Upper lobe of left lung (tissue), 6 donors: ENCODE results near the gene GFRA1. TPM values are rescaled to one million over a fixed set of nuclear protein-coding genes. Genes with fewer than 3 reads are reported as not detected.

ENCODE experiments used
- ATAC-seq, 2 donors: fragments of 200-7000 bp; cut with Tn5 transposase; one replicate each; pipeline ENCODE4 v1.9.1; 2022; ENCODE audit warnings: mild to moderate bottlenecking in 2 of 2, moderate library complexity in 2 of 2; ENCODE audit not compliant: low FRiP score in 2 of 2
- DNase-seq, 2 donors: peaks; one replicate each; pipeline ENCODE4 v3.0.0-alpha.2; 2019 to 2020
- H3K27ac ChIP-seq, 4 donors: fragments of 200-600 bp; sonication (generic); one replicate each; pipeline ENCODE4 v1.5.1; 2016 to 2019
- H3K27me3 ChIP-seq, 4 donors: fragments of 200-600 bp; sonication (generic); one replicate each; pipeline ENCODE4 v1.5.1; 2017 to 2019
- H3K36me3 ChIP-seq, 4 donors: fragments of 200-600 bp; sonication (generic); one replicate each; pipeline ENCODE4 v1.5.1; 2016 to 2019
- H3K4me1 ChIP-seq, 4 donors: fragments of 200-600 bp; sonication (generic); one replicate each; pipeline ENCODE4 v1.5.1; 2018 to 2019
- H3K4me3 ChIP-seq, 4 donors: fragments of 200-600 bp; sonication (generic); one replicate each; pipeline ENCODE4 v1.5.1; 2017 to 2019; ENCODE audit warnings: mild to moderate bottlenecking in 2 of 4, moderate library complexity in 1 of 4
- H3K9me3 ChIP-seq, 4 donors: fragments of 200-600 bp; sonication (generic); one replicate each; pipeline ENCODE4 v1.5.1; 2018 to 2019
- CTCF ChIP-seq, 6 experiments: fragments of 450-650 bp in 4 of 6; fragments of 200-600 bp in 2 of 6; sonication (generic) in 2 of 6; IDR thresholded peaks; one replicate each; pipeline ENCODE4 v1.5.1; 2016 to 2019; ENCODE audit warnings: antibody characterized with exemption in 6 of 6
- EP300 ChIP-seq, 4 donors: sonication (generic); formaldehyde crosslinking; IDR thresholded peaks; one replicate each; pipeline ENCODE4 v1.5.1; 2017; ENCODE audit warnings: antibody characterized with exemption in 4 of 4, control low read depth in 2 of 4
- POLR2A ChIP-seq, 4 donors: fragments of 450-650 bp; IDR thresholded peaks; one replicate each; pipeline ENCODE4 v1.5.1; 2016 to 2017; ENCODE audit warnings: antibody characterized with exemption in 4 of 4, mild to moderate bottlenecking in 2 of 4
- POLR2AphosphoS5 ChIP-seq, 2 donors: sonication (generic); formaldehyde crosslinking; IDR thresholded peaks; one replicate each; pipeline ENCODE4 v1.5.1; 2017; ENCODE audit warnings: antibody characterized with exemption in 2 of 2
- WGBS, 2 donors: methylation state at CpG; one replicate each; pipeline ENCODE4 v1.1.5; 2017 to 2018; 5-methylcytosine and 5-hydroxymethylcytosine counted together
- total RNA-seq, 6 donors: library from RNA; depleted of rRNA in 4 of 6; stranded (reverse); fragments of >200 nt in 4 of 6; gene quantifications; one replicate each; pipeline versions ENCODE4 v1.1.0 to v1.2.1, GENCODE V29; 2016 to 2021
- donor health status: DM: no; HTN: no; CAD: no; lungs with moderate emphysema.
- donor health status: DM: no; HTN: yes; CAD: no; lungs with severe emphysema.

Gene GFRA1
- total RNA-seq, 6 donors from 2014 or later, result under 0.01 to 9.2 (median 2.3) TPM

GRCh38 chr10:116088985-116089384 lies 184.0 kb downstream of the GFRA1 start:
- Histone ChIP-seq H3K4me1 (no peaks in the 10 kb centered on the region), H3K9me3 (no peaks in the 10 kb centered on the region), H3K4me3 (no peak overlapping the region), H3K27me3 (no peaks in the 10 kb centered on the region), H3K27ac (no peak overlapping the region), H3K36me3 (no peaks in the 10 kb centered on the region)
- no peak for TF ChIP-seq EP300 (IDR thresholded peaks at IDR 0.05)
- no peak for TF ChIP-seq POLR2AphosphoS5 (IDR thresholded peaks at IDR 0.05)
- TF ChIP-seq CTCF (IDR thresholded peaks at IDR 0.05), result no peak
- no peak for TF ChIP-seq POLR2A (IDR thresholded peaks at IDR 0.05)
- ATAC-seq (no peak), DNase-seq (no peak)
- WGBS, 2 donors, result 72 to 73% methylated on average over 6 of the region's 6 CpGs

GRCh38 chr10:116085323-116085722 lies 187.7 kb downstream of the GFRA1 start:
- Histone ChIP-seq H3K36me3 (no peaks in the 10 kb centered on the region), H3K4me1 (no peaks in the 10 kb centered on the region), H3K27me3 (no peaks in the 10 kb centered on the region), H3K4me3 (no peak overlapping the region), H3K9me3 (no peaks in the 10 kb centered on the region), H3K27ac (no peak overlapping the region)
- WGBS, 2 donors, result 77 to 80% methylated on average over 4 of the region's 4 CpGs
- DNase-seq, result no peak
- TF ChIP-seq CTCF (IDR thresholded peaks at IDR 0.05) (no peak), POLR2A (IDR thresholded peaks at IDR 0.05) (no peak), POLR2AphosphoS5 (IDR thresholded peaks at IDR 0.05) (no peak), EP300 (IDR thresholded peaks at IDR 0.05) (no peak)
- no peak for ATAC-seq

GRCh38 chr10:116084161-116084560 lies 188.8 kb downstream of the GFRA1 start:
- Histone ChIP-seq H3K27me3 (no peaks in the 10 kb centered on the region), H3K27ac (no peak overlapping the region), H3K4me3 (no peak overlapping the region), H3K4me1 (no peaks in the 10 kb centered on the region), H3K9me3 (no peaks in the 10 kb centered on the region), H3K36me3 (no peaks in the 10 kb centered on the region)
- 57 to 80% methylated on average over 5 to 6 of the region's 6 CpGs for WGBS, 2 donors
- TF ChIP-seq POLR2A (IDR thresholded peaks at IDR 0.05), result no peak
- no peak for TF ChIP-seq EP300 (IDR thresholded peaks at IDR 0.05)
- no peak for TF ChIP-seq POLR2AphosphoS5 (IDR thresholded peaks at IDR 0.05)
- DNase-seq, result no peak
- ATAC-seq, result no peak

- no peak for TF ChIP-seq EP300 (IDR thresholded peaks at IDR 0.05)
- no peak for TF ChIP-seq POLR2A (IDR thresholded peaks at IDR 0.05)
- no peak for TF ChIP-seq POLR2AphosphoS5 (IDR thresholded peaks at IDR 0.05)
- no peak for TF ChIP-seq CTCF (IDR thresholded peaks at IDR 0.05)
- no peak overlapping the region for H3K4me3 ChIP-seq
- 78 to 79% methylated on average over 8 of the region's 8 CpGs for WGBS, 2 donors
- DNase-seq (no peak), ATAC-seq (no peak)
- no peaks in the 10 kb centered on the region for H3K27me3 ChIP-seq
- no peaks in the 10 kb centered on the region for H3K9me3 ChIP-seq
- no peaks in the 10 kb centered on the region for H3K36me3 ChIP-seq
- H3K27ac ChIP-seq, result no peak overlapping the region
- H3K4me1 ChIP-seq, result no peaks in the 10 kb centered on the region
Measured at GRCh38 chr10:116083226-116083762, 189.7 kb downstream of the GFRA1 start.

- no peaks in the 10 kb centered on the region for H3K27me3 ChIP-seq
- H3K9me3 ChIP-seq, result no peaks in the 10 kb centered on the region
- no peak overlapping the region for H3K4me3 ChIP-seq
- no peaks in the 10 kb centered on the region for H3K36me3 ChIP-seq
- ATAC-seq (no peak), DNase-seq (no peak)
- no peaks in the 10 kb centered on the region for H3K4me1 ChIP-seq
- WGBS, 2 donors, result 95 to 97% methylated on average over 2 to 3 of the region's 3 CpGs
- TF ChIP-seq POLR2A (IDR thresholded peaks at IDR 0.05), result no peak
- TF ChIP-seq POLR2AphosphoS5 (IDR thresholded peaks at IDR 0.05), result no peak
- TF ChIP-seq CTCF (IDR thresholded peaks at IDR 0.05), result no peak
- no peak for TF ChIP-seq EP300 (IDR thresholded peaks at IDR 0.05)
- no peak overlapping the region for H3K27ac ChIP-seq
Measured at GRCh38 chr10:116082762-116083161, 190.2 kb downstream of the GFRA1 start.
